ENCODE data around the gene RTEL1.
"Not testable (repeated sequence)": the region's sequence is repeated elsewhere in the genome, so short reads cannot be mapped to it uniquely, and the experiment has no call there.

Gene RTEL1

DNA sequence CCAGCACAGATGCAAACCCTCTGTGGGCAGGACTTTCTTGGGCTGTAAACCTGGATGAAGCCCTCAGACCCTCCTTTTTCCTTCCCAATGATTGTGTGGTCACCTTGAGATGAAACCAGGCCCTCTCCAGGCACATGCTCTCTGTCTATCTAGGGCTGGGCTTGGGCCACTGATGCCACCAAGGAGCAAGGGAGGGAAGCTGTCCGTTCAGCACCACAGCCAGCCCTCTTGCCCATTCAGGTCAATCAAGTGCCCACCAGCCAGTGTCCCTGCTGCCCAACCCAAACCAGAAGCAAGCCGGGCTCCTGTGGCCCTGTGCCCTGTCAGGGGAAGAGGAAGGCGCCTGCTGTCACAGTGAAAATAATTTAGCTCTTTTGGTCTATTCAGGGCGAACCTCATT is 12.9 kb upstream of the RTEL1 start:
- H3K36me3 ChIP-seq (replicated peaks; ENCODE audit: low read depth, low read length) = no peaks in the 10 kb centered on the region
- H2AFZ ChIP-seq (ENCODE audit: low read depth, low read length) = no peak overlapping the region
- no peaks in the 10 kb centered on the region for H4K20me1 ChIP-seq (ENCODE audit: insufficient read depth, low read length)
- no peak overlapping the region for H3K9ac ChIP-seq (ENCODE audit: low read length)
- no peaks in the 10 kb centered on the region for H3K79me2 ChIP-seq (ENCODE audit: low read length)
- peaks cover 7% of the 10 kb centered on the region; the same call in 1 of the 2 replicates for H3K4me1 ChIP-seq (ENCODE audit: low read length)
- H3K9me3 ChIP-seq (ENCODE audit: insufficient read depth, low read length) = no peaks in the 10 kb centered on the region
- no peak overlapping the region for H3K27ac ChIP-seq (ENCODE audit: low read length)
- TF ChIP-seq, protein P1, sequence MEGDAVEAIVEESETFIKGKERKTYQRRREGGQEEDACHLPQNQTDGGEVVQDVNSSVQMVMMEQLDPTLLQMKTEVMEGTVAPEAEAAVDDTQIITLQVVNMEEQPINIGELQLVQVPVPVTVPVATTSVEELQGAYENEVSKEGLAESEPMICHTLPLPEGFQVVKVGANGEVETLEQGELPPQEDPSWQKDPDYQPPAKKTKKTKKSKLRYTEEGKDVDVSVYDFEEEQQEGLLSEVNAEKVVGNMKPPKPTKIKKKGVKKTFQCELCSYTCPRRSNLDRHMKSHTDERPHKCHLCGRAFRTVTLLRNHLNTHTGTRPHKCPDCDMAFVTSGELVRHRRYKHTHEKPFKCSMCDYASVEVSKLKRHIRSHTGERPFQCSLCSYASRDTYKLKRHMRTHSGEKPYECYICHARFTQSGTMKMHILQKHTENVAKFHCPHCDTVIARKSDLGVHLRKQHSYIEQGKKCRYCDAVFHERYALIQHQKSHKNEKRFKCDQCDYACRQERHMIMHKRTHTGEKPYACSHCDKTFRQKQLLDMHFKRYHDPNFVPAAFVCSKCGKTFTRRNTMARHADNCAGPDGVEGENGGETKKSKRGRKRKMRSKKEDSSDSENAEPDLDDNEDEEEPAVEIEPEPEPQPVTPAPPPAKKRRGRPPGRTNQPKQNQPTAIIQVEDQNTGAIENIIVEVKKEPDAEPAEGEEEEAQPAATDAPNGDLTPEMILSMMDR (IDR thresholded peaks at IDR 0.05; ENCODE audit: low read depth, low read length) = no peak
- TF ChIP-seq EZH2phosphoT487 (IDR thresholded peaks at IDR 0.05; ENCODE audit: low read depth) = no peak
- peaks cover 15% of the 10 kb centered on the region for H3K27me3 ChIP-seq (ENCODE audit: low read depth, low read length)
- no peak overlapping the region for H3K4me3 ChIP-seq (ENCODE audit: low read length)
- no peak overlapping the region for H3K4me2 ChIP-seq (ENCODE audit: low read length)

DNA sequence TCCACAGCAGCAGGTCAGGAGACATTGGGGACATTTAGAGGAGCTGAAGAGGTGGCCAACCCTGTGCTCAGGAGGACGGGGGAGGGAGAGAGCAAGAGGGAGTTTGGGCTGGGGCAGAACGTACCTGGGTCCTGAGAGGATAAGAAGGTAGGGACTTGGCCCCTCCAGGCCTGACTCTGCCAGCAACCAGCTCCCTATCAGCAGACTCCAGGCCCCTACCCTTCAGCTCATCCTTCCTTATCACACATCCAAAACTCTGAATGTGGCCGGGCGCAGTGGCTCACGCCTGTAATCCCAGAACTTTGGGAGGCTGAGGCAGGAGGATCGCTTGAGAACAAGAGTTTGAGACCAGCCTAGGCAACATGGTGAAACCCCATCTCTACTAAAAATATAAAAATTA is 9.9 kb upstream of the RTEL1 start:
- H3K79me2 ChIP-seq (ENCODE audit: low read length) = no peaks in the 10 kb centered on the region
- no peak overlapping the region for H2AFZ ChIP-seq (ENCODE audit: low read depth, low read length)
- no peaks in the 10 kb centered on the region for H3K4me1 ChIP-seq (ENCODE audit: low read length)
- no peak for TF ChIP-seq EZH2phosphoT487 (IDR thresholded peaks at IDR 0.05; ENCODE audit: low read depth)
- TF ChIP-seq, protein P1 (IDR thresholded peaks at IDR 0.05; ENCODE audit: low read depth, low read length) = no peak
- no peak overlapping the region for H3K9ac ChIP-seq (ENCODE audit: low read length)
- H3K36me3 ChIP-seq (replicated peaks; ENCODE audit: low read depth, low read length) = no peaks in the 10 kb centered on the region
- H3K4me2 ChIP-seq (ENCODE audit: low read length) = no peak overlapping the region
- H3K9me3 ChIP-seq (ENCODE audit: insufficient read depth, low read length) = no peaks in the 10 kb centered on the region
- H4K20me1 ChIP-seq (ENCODE audit: insufficient read depth, low read length) = no peaks in the 10 kb centered on the region
- no peak overlapping the region for H3K4me3 ChIP-seq (ENCODE audit: low read length)
- H3K27me3 ChIP-seq (ENCODE audit: low read depth, low read length) = peaks cover 9% of the 10 kb centered on the region; the same call in 1 of the 2 replicates
- no peak overlapping the region for H3K27ac ChIP-seq (ENCODE audit: low read length)

DNA sequence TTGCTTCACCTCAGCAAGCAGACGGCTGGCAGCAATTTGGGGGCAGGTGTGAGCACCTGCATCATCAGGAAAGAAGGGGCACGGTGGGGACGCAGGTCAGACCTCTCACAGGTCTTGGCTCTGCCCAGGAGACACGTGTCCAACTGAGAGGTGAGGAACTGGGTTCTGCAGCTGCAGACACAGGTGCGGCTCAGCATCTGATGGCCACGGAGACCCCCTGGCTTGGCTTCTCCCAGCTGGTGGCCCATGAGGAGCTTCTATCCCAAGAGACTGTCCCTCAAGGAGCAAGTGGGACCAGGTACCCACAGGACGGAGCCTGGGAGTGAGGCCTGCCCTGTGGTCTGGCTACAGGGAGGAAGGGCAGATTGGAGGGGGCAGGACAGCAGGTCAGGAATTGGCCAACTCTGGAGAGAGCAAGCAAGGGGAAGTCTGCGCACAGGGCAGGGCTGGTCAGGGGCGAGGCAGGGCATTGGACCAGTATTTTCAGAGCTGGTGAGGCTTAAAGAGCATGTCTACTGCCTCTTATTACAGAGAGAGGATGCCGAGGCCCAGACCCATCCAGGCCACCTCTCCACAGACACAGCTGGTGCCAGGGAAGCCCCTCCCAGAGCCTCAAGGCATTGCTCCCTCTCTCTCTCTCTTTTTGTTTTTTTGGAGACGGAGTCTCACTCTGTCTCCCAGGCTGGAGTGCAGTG is 9.1 kb upstream of the RTEL1 start:
- Histone ChIP-seq H3K4me1 (ENCODE audit: low read length) (no peaks in the 10 kb centered on the region), H3K27ac (ENCODE audit: low read length) (no peak overlapping the region), H3K9me3 (ENCODE audit: insufficient read depth, low read length) (no peaks in the 10 kb centered on the region), H3K79me2 (ENCODE audit: low read length) (no peaks in the 10 kb centered on the region), H3K36me3 (replicated peaks; ENCODE audit: low read depth, low read length) (no peaks in the 10 kb centered on the region), H3K9ac (ENCODE audit: low read length) (no peak overlapping the region), H3K4me2 (ENCODE audit: low read length) (no peak overlapping the region), H3K27me3 (ENCODE audit: low read depth, low read length) (0 out of 2 replicates have a peak, but pooled peaks cover 3% of the 10 kb centered on the region), H3K4me3 (ENCODE audit: low read length) (no peak overlapping the region), H2AFZ (ENCODE audit: low read depth, low read length) (no peak overlapping the region), H4K20me1 (ENCODE audit: insufficient read depth, low read length) (no peaks in the 10 kb centered on the region)
- TF ChIP-seq, protein P1 (IDR thresholded peaks at IDR 0.05; ENCODE audit: low read depth, low read length) = no peak
- no peak for TF ChIP-seq EZH2phosphoT487 (IDR thresholded peaks at IDR 0.05; ENCODE audit: low read depth)

DNA sequence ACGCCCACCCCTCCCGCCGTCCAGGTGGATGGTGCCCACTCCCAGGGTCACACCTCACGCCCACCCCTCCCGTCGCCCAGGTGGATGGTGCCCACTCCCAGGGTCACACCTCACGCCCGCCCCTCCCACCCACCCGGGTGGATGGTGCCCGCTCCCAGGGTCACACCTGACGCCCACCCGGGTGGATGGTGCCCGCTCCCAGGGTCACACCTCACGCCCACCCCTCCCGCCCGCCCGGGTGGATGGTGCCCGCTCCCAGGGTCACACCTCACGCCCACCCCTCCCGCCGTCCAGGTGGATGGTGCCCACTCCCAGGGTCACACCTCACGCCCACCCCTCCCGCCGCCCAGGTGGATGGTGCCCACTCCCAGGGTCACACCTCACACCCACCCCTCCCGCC is 7.6 kb upstream of the RTEL1 start:
- not testable (repeated sequence) for H3K27ac ChIP-seq (ENCODE audit: low read length); H3K9me3 ChIP-seq (ENCODE audit: insufficient read depth, low read length); H3K27me3 ChIP-seq (ENCODE audit: low read depth, low read length); H3K9ac ChIP-seq (ENCODE audit: low read length); H3K4me2 ChIP-seq (ENCODE audit: low read length); H2AFZ ChIP-seq (ENCODE audit: low read depth, low read length); H3K79me2 ChIP-seq (ENCODE audit: low read length); H3K36me3 ChIP-seq (replicated peaks; ENCODE audit: low read depth, low read length); H3K4me3 ChIP-seq (ENCODE audit: low read length); H3K4me1 ChIP-seq (ENCODE audit: low read length); H4K20me1 ChIP-seq (ENCODE audit: insufficient read depth, low read length)
